Karpas-422 (cell line): ENCODE results near the gene OR52N4. TPM values are rescaled to one million over a fixed set of nuclear protein-coding genes. Genes with fewer than 3 reads are reported as not detected.

Experiments used
- DNase-seq: peaks from one replicate; pipeline ENCODE4 v3.0.0-alpha.2; 2015
- H2AFZ ChIP-seq: fragments of 200-600 bp; sonication (generic); 2 replicates; pipeline ENCODE4 v1.6.1; 2014; ENCODE audit warnings: antibody characterized with exemption, low read length, mixed read lengths
- H3K27ac ChIP-seq: fragments of 200-600 bp; sonication (generic); 2 replicates; pipeline ENCODE4 v1.5.1; 2014; ENCODE audit warnings: mild to moderate bottlenecking, low read length, moderate library complexity
- H3K27me3 ChIP-seq: fragments of 200-600 bp; sonication (generic); 2 replicates; pipeline ENCODE4 v1.6.1; 2014; ENCODE audit warnings: low read length, mixed read lengths
- H3K36me3 ChIP-seq: fragments of 200-600 bp; sonication (generic); 2 replicates; pipeline ENCODE4 v1.6.1; 2014; ENCODE audit warnings: low read length, mixed read lengths; ENCODE audit not compliant: insufficient read depth
- H3K4me1 ChIP-seq: fragments of 200-600 bp; sonication (generic); 2 replicates; pipeline ENCODE4 v1.6.1; 2014; ENCODE audit warnings: mild to moderate bottlenecking, low read length, mixed read lengths
- H3K4me2 ChIP-seq: fragments of 200-600 bp; sonication (generic); 2 replicates; pipeline ENCODE4 v1.6.1; 2014; ENCODE audit warnings: low read length, low read depth, mild to moderate bottlenecking; ENCODE audit not compliant: poor library complexity, severe bottlenecking
- H3K4me3 ChIP-seq: fragments of 200-600 bp; sonication (generic); 2 replicates; pipeline ENCODE4 v1.5.1; 2014; ENCODE audit warnings: mild to moderate bottlenecking, antibody characterized with exemption, low read length, mixed read lengths
- H3K79me2 ChIP-seq: fragments of 200-600 bp; sonication (generic); 2 replicates; pipeline ENCODE4 v1.6.1; 2014; ENCODE audit warnings: mild to moderate bottlenecking, low read length, mixed read lengths
- H3K9ac ChIP-seq: fragments of 200-600 bp; sonication (generic); 2 replicates; pipeline ENCODE4 v1.6.0; 2014; ENCODE audit warnings: low read length
- H3K9me2 ChIP-seq: fragments of 200-600 bp; sonication (generic), shearing (Covaris generic); replicated peaks from 2 replicates; pipeline ENCODE4 v1.6.0; 2014; ENCODE audit warnings: mild to moderate bottlenecking, low read length, moderate library complexity; ENCODE audit not compliant: insufficient read depth
- H3K9me3 ChIP-seq: fragments of 300-700, 200-600 bp; sonication (generic); 2 replicates; pipeline ENCODE4 v1.6.1; 2014; ENCODE audit warnings: low read length, mixed read lengths
- H4K20me1 ChIP-seq: fragments of 200-600 bp; sonication (generic); 2 replicates; pipeline ENCODE4 v1.6.1; 2014; ENCODE audit warnings: mild to moderate bottlenecking, antibody characterized with exemption, low read length, low read depth; ENCODE audit not compliant: insufficient read depth
- total RNA-seq: library from RNA; depleted of rRNA; stranded (reverse); fragments of >200 nt; shearing (Covaris generic); gene quantifications from 2 replicates; pipeline ENCODE4 v1.2.3, GENCODE V29; 2014; ENCODE audit warnings: low replicate concordance

Gene OR52N4
- total RNA-seq, 1 experiment from 2014 or later, result not detected

- H3K4me3 ChIP-seq, result no peak overlapping the region
- H3K27ac ChIP-seq, result no peak overlapping the region
- no peak overlapping the region for H2AFZ ChIP-seq
- H3K9me3 ChIP-seq, result no peaks in the 10 kb centered on the region
- H4K20me1 ChIP-seq, result no peaks in the 10 kb centered on the region
- DNase-seq, result no peak
- H3K27me3 ChIP-seq, result no peaks in the 10 kb centered on the region
- no peaks in the 10 kb centered on the region for H3K9me2 ChIP-seq
- no peak overlapping the region for H3K9ac ChIP-seq
- H3K79me2 ChIP-seq, result no peaks in the 10 kb centered on the region
- H3K36me3 ChIP-seq, result no peaks in the 10 kb centered on the region
- H3K4me2 ChIP-seq, result no peak overlapping the region
- no peaks in the 10 kb centered on the region for H3K4me1 ChIP-seq
Observed at GRCh38 chr11:5727691-5728090, 26.4 kb upstream of the OR52N4 start.

GRCh38 chr11:5736396-5736795, 17.6 kb upstream of the OR52N4 start, which contains the start of gene OR56B1:
TSS of gene OR56B1 (plus strand) at chr11:5736448. CDS start at chr11:5736517, 69 bp downstream.
- no peaks in the 10 kb centered on the region for H3K79me2 ChIP-seq
- no peaks in the 10 kb centered on the region for H3K9me2 ChIP-seq
- H2AFZ ChIP-seq, result no peak within 1 kb of the TSS
- no peak within 1 kb of the TSS for H3K4me2 ChIP-seq
- no peak within 1 kb of the TSS for H3K9ac ChIP-seq
- H4K20me1 ChIP-seq, result no peaks in the 10 kb centered on the region
- 0 out of 2 replicates have a peak, but pooled peaks cover 2% of the 10 kb centered on the region for H3K9me3 ChIP-seq
- H3K36me3 ChIP-seq, result no peaks in the 10 kb centered on the region
- no peak within 1 kb of the TSS for H3K27ac ChIP-seq
- no peak for DNase-seq
- H3K4me1 ChIP-seq, result no peaks in the 10 kb centered on the region
- H3K4me3 ChIP-seq, result no peak within 1 kb of the TSS
- no peaks in the 10 kb centered on the region for H3K27me3 ChIP-seq

- Histone ChIP-seq H3K27ac (no peak overlapping the region), H3K36me3 (no peaks in the 10 kb centered on the region), H4K20me1 (no peaks in the 10 kb centered on the region), H3K9me2 (no peaks in the 10 kb centered on the region), H3K79me2 (no peaks in the 10 kb centered on the region), H3K4me1 (no peaks in the 10 kb centered on the region), H3K27me3 (no peaks in the 10 kb centered on the region), H3K4me2 (no peak overlapping the region), H3K4me3 (no peak overlapping the region), H3K9me3 (0 out of 2 replicates have a peak, but pooled peaks cover 4% of the 10 kb centered on the region), H2AFZ (no peak overlapping the region), H3K9ac (no peak overlapping the region)
- no peak for DNase-seq
Observed at GRCh38 chr11:5737091-5737490, 17.0 kb upstream of the OR52N4 start.

GRCh38 chr11:5737670-5738392, 16.2 kb upstream of the OR52N4 start:
- Histone ChIP-seq H2AFZ (no peak overlapping the region), H3K79me2 (no peaks in the 10 kb centered on the region), H3K36me3 (no peaks in the 10 kb centered on the region), H3K4me3 (no peak overlapping the region), H3K9ac (no peak overlapping the region), H3K27ac (no peak overlapping the region), H3K9me3 (0 out of 2 replicates have a peak, but pooled peaks cover 4% of the 10 kb centered on the region), H3K27me3 (no peaks in the 10 kb centered on the region), H3K4me1 (no peaks in the 10 kb centered on the region), H3K4me2 (no peak overlapping the region), H4K20me1 (no peaks in the 10 kb centered on the region), H3K9me2 (no peaks in the 10 kb centered on the region)
- DNase-seq, result no peak

- no peak overlapping the region for H3K4me2 ChIP-seq
- 0 out of 2 replicates have a peak, but pooled peaks cover 4% of the 10 kb centered on the region for H3K9me3 ChIP-seq
- no peak overlapping the region for H2AFZ ChIP-seq
- no peaks in the 10 kb centered on the region for H3K27me3 ChIP-seq
- no peak for DNase-seq
- no peaks in the 10 kb centered on the region for H3K9me2 ChIP-seq
- H3K79me2 ChIP-seq, result no peaks in the 10 kb centered on the region
- H3K4me3 ChIP-seq, result no peak overlapping the region
- H3K36me3 ChIP-seq, result no peaks in the 10 kb centered on the region
- no peaks in the 10 kb centered on the region for H3K4me1 ChIP-seq
- no peak overlapping the region for H3K27ac ChIP-seq
- H3K9ac ChIP-seq, result no peak overlapping the region
- H4K20me1 ChIP-seq, result no peaks in the 10 kb centered on the region
Observed at GRCh38 chr11:5738431-5738830, 15.6 kb upstream of the OR52N4 start.

GRCh38 chr11:5746614-5747013, 7.4 kb upstream of the OR52N4 start:
- Histone ChIP-seq H3K9me2 (no peaks in the 10 kb centered on the region), H3K9me3 (0 out of 2 replicates have a peak, but pooled peaks cover under 1% of the 10 kb centered on the region), H3K9ac (no peak overlapping the region), H3K4me3 (no peak overlapping the region), H3K36me3 (no peaks in the 10 kb centered on the region), H3K79me2 (no peaks in the 10 kb centered on the region), H2AFZ (no peak overlapping the region), H3K4me2 (no peak overlapping the region), H3K27ac (no peak overlapping the region), H4K20me1 (no peaks in the 10 kb centered on the region), H3K4me1 (no peaks in the 10 kb centered on the region), H3K27me3 (no peaks in the 10 kb centered on the region)
- DNase-seq, result no peak

GRCh38 chr11:5749836-5750235, 4.2 kb upstream of the OR52N4 start:
- no peaks in the 10 kb centered on the region for H3K9me2 ChIP-seq
- no peak overlapping the region for H3K4me2 ChIP-seq
- H3K9ac ChIP-seq, result no peak overlapping the region
- no peak overlapping the region for H3K27ac ChIP-seq
- no peaks in the 10 kb centered on the region for H3K9me3 ChIP-seq
- no peak overlapping the region for H3K4me3 ChIP-seq
- no peaks in the 10 kb centered on the region for H3K27me3 ChIP-seq
- no peak for DNase-seq
- no peaks in the 10 kb centered on the region for H3K36me3 ChIP-seq
- H2AFZ ChIP-seq, result no peak overlapping the region
- no peaks in the 10 kb centered on the region for H3K4me1 ChIP-seq
- H3K79me2 ChIP-seq, result no peaks in the 10 kb centered on the region
- no peaks in the 10 kb centered on the region for H4K20me1 ChIP-seq

GRCh38 chr11:5767056-5767455, 13.0 kb downstream of the OR52N4 start:
- no peaks in the 10 kb centered on the region for H3K27me3 ChIP-seq
- no peak overlapping the region for H3K9ac ChIP-seq
- H3K27ac ChIP-seq, result no peak overlapping the region
- H3K4me2 ChIP-seq, result no peak overlapping the region
- no peaks in the 10 kb centered on the region for H4K20me1 ChIP-seq
- H3K79me2 ChIP-seq, result no peaks in the 10 kb centered on the region
- DNase-seq, result no peak
- no peaks in the 10 kb centered on the region for H3K36me3 ChIP-seq
- H2AFZ ChIP-seq, result no peak overlapping the region
- H3K4me3 ChIP-seq, result no peak overlapping the region
- no peaks in the 10 kb centered on the region for H3K9me2 ChIP-seq
- no peaks in the 10 kb centered on the region for H3K9me3 ChIP-seq
- H3K4me1 ChIP-seq, result no peaks in the 10 kb centered on the region
